HG03095 (cell line): ENCODE results near the gene SLC5A6.
"Not testable (repeated sequence)": the region's sequence is repeated elsewhere in the genome, so short reads cannot be mapped to it uniquely, and the experiment has no call there.

Experiments
- ATAC-seq: cut with Tn5 transposase; IDR thresholded peaks from one replicate; pipeline ENCODE4 v1.9.1; 2021; ENCODE audit warnings: moderate library complexity; ENCODE audit not compliant: unreplicated experiment

Gene SLC5A6

DNA sequence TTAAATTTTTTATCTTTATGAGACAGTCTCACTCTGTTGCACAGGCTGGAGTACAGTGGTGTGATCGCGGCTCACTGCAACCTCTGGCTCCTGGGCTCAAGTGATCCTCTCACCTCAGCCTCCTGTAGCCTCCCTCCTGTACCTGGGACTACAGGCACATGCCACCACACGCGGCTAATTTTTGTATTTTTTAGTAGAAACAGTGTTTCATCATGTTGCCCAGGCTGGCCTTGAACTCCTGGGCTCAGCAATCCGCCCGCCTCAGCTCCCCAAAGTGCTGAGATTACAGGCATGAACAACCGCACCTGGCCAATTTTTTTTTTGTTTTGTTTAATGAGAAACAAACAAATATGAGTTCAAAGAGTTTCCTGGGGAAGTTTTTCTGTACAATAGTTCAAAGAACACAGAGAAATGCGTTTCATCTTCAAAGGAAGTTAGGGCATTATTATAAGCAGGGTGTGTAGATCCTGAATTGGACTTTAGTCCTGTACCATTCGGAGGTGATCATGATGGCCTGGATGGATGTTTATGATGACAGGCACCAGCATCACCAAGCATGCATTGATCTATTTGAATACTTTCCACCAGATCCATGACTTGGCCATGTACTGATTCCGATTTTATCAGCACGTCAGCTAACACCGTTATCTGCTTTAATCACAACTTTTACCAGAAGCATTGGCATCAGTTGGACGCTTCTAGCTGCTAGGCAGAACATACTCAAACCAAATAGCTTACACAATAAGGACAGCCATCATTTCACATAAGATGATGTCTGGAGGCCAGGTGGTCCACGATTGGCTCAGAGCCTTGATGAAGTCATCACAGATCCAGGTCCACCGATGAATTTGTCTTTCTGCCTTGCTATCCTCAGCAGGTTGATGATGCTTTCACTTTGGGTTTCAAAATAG is 34.4 kb downstream of the SLC5A6 start:
- no peak for ATAC-seq

DNA sequence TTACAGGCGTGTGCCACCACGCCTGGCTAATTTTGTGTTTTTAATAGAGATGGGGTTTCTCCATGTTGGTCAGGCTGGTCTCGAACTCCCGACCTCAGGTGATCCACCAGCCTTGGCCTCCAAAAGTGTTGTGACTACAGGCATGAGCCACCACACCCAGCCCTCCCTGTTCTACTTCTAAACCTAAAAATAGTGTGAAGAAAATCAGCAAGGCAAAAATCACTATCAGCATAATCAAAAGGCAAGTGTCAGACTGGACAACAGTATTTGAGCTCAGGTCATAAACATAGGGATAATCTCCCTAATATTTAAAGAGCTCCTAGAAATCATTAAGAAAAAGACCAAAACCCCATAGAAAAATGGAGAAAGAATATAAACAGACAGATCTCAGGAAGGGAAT is 36.3 kb downstream of the SLC5A6 start:
- not testable (repeated sequence) for ATAC-seq

DNA sequence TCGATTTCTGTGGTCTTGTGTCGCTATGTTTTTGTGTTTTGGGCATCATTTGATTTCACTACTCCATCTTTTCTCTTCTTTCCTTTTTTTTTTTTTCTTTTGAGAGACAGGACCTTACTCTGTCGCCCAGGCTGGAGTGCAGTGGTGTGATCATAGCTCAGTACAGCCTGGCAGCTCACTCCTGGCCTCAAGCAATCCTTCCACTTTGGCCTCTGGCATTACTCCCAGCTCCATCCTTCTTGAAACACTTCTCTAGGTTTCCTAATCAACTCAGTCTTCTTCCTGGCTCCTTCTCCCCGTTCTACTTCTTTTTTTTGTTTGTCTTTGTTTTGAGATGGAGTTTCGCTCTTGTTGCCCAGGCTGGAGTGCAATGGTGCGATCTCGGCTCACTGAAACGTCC is 36.7 kb downstream of the SLC5A6 start:
- no peak for ATAC-seq

DNA sequence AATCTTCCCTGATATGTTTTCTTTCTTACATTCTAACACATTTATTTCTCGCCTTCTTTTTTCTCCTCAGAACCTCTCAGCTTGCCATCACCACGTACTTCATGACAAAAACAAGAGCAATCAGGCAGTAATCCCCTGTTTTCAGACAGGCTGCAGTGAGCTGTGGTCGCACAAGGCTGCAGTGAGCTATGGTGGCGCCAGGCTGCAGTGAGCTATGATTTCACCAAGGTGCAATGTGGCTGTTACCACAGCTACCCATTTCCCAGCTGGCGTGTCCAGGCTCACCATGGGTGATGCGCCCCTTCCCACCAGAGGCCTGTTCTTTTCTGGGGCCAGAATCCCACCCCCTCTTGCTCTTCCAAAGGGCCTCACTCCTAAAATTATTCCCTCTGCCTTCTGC is 37.4 kb downstream of the SLC5A6 start:
- no peak for ATAC-seq

DNA sequence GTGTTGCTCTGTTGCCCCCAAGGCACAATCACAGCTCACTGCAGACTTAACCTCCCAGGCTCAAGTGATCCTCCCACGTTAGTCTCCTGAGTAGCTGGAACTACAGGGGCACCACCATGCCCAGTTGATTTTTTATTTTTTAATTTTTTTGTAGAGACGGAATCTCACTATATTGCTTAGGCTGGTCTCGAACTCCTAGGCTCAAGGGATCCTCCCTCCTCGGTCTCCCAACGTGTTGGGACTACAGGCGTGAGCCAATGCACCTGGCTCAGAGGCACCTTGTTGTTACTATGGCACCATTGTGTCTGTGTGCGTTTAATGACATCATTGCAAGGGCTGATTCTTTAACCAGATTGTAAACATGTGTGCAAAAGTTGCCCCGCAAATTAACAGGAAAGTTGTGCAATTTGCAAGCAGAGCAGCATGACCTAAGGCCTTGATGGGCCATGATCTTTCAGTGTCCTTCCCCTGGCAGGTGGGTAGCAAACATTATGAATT is 40.7 kb downstream of the SLC5A6 start:
- no peak for ATAC-seq

DNA sequence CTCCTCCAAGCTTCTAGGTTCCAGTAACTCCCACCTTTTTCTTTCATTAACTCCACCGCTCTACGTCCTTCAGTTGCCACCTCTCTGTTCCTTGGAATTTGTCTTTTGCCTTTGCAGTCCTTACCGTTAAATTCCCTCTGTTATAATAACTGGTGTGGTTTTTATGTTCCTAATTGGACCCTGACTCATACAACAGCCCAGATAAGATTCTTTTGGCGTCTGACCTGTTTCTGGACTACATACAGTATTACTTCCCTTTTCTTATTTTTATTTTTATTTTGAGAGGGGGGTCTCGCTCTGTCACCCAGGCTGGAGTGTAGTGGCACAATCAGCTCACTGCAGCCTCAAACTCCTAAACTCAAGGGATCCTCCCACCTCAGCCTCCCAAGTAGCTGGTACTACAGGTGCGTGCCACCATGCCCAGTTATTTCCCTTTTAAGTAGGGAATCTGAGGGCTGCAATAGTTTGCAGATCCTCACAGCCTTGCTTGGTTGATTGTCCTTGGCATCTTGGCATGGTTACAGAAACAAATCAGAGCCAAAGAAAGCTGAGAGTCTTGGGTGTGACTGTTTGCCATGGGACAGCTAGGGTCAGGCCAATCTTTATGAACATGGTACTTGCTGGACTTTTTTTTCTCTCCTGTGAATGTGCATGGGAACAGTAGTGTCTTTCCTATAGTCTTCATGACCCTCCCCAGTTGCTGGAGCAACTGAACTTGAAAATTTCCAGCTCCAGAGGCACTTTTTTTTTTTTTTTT is 41.3 kb downstream of the SLC5A6 start:
- no peak for ATAC-seq

DNA sequence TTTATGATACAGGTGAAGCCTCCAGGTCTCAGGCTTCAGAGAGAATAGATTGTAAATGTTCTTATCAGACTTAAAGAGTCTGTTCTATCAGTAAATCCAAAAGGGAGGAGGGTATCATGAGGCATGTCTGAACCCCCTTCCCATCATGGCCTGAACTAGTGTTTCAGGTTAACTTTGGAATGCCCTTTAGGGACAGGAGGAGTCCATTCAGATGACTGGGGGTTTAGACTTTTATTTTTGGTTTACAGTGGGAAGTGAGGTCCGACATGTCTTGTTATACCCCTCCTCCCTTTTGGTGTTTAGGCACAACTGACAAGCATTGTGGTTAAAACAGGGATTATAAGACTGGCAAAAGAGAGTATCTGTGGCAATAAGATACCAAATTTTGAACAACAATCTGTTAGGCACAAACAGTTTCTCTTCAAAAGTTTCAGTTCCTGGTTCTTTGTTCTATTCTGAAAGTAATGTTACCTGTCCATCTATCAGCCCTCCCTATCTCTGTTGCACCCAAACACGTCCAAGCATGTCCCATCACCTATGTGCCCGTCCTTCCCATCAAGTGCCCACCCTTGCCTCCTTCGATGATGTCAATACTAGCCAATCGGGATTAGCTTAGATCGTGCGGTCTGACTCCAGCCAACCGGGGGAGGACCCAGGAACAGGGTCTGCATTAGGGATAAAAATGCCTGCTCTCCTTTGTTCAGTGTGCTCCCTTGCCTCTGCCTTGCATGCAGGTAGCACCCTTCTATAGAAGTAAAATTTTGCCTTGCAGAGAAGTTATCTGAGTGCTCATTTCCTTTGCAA is 46.9 kb downstream of the SLC5A6 start:
- ATAC-seq, result no peak

DNA sequence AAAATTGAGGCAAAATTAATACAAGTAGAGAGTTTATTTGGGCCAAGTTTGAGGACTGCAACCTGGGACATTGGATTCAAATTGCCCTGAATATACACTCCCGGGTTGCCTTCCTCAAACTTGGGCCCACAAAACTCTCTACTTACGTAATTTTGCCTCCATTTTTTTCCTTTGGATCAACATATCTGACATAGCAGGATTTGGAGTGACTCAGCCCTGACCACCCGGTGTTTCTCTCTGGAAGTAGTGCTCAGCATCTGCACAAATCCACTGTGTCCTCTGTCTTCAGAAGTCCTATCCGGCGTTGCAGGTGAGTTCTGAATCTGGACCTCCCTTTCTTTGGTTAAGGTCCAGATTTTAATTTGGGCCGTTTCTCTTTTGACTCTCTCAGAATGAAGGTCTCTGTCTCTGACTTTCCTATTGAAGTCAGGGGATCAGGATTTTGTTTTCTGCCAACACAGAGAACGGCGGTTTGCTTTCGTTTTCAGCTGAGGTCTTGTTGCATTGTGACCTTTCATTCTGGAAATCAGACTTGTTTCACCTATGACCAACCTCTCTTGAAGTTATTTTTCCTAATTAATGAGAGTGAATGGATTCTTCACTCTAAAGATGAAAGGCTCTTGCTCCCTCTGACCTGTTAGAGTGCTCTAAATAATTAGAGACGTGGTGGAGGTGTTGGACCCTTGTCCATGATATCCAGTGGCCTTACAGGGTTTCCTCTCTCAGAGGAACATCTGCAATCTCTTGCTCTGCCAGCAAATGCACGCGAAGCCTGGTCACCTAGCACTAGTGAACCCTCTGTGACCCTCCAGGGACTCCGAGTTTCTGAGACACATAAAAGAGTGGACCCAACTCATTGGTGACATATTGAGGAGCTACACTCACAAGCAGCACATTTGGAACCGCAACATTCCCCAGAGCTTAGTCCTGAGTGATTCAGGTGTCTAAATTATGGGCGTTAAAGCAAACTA is 49.6 kb downstream of the SLC5A6 start:
- no peak for ATAC-seq

DNA sequence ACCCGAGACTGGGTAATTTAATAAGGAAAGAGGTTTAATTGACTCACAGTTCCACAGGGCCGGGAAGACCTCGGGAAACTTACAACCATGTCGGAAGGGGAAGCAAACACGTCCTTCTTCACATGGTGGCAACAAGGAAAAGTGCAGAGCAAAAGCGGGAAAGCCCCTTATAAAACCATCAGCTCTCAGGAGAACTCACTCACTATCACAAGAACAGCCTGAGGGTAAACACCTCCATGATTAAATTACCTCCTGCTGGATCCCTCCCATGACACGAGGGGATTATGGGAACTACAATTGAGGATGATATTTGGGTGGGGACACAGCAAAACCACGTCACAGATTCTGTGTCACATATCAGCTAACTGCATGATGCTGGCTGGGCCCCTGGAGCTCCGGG is 51.9 kb downstream of the SLC5A6 start:
- no peak for ATAC-seq

DNA sequence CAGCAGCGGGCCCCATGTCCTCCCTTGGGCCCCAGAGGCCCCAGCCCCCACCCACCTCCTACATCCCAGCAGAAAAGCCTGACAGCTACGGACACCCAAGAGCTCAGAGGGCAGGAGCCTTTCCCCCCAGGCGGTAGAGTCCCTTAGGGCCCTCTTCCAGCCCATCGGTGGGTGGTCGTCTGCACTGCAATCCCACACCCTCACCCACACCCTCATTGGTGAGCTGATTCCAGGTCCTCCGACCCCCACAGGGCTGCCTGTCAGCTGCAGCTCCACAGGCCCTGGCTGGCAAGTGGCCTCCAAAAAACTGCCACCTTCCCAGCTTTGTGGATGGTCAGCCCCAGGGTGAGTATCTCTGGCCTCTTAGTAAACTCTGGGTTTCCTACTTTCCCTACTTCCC is 52.8 kb downstream of the SLC5A6 start:
- ATAC-seq, result no peak

DNA sequence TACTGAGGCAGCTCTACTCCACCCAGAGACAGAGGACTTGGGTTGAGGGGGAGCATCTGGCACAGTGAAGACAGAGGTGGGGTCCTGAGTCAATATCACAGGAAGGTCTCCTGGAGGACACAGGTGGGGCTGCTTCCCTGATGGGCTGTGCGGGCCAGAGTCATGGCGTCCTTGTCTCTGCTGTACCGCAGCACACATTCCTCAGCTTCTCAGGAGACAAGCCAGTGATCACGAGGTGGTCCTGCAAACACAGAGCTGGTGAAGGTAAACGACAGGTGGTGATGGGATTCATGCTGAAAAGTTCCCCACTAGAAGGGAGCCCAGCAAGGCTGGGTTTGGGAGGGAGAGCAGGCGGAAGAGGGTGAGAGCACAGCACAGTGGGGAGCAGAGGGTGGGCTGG is 53.6 kb downstream of the SLC5A6 start:
- ATAC-seq, result no peak

DNA sequence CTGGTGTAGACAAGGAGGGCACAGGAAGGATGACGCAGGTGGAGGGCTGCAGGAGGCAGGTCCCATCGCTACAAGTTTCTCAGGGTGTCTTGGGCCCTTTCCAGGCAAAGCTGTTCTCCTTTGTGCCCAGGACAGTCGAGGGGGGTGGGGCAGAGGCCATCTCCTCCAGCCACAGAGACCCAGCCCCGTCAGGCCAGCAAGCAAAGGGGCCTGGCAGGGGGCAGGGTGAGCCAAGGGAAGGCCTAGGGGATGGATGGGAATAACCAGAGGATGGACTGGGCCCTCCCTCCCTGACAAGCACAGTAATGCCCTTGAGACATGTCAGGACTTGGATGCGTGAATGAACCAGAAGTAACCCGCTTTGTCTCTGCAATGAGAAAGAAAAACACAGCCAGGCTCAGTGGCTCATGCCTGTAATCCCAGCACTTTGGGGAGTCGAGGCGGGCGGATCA is 57.0 kb downstream of the SLC5A6 start:
- ATAC-seq, result no peak

DNA sequence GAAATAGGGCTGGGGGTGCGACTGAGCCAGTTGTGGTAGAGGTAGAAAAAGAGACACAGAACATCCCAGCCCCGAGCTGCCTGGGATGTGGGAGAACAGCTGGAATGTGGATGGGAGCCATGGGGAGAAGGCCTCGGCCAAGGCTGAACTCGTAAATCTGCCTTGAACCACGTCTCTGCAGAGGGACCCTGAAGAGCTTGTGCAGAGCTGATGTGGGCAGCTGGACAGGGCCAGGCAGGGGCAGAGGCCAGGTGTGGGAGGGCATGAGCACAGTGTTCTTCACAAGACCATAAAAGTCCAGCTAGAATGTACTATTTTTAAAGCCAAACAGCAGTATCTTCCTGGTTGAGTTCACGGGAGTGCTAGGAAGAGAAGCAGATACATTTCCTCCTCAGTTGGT is 57.6 kb downstream of the SLC5A6 start:
- ATAC-seq, result no peak

DNA sequence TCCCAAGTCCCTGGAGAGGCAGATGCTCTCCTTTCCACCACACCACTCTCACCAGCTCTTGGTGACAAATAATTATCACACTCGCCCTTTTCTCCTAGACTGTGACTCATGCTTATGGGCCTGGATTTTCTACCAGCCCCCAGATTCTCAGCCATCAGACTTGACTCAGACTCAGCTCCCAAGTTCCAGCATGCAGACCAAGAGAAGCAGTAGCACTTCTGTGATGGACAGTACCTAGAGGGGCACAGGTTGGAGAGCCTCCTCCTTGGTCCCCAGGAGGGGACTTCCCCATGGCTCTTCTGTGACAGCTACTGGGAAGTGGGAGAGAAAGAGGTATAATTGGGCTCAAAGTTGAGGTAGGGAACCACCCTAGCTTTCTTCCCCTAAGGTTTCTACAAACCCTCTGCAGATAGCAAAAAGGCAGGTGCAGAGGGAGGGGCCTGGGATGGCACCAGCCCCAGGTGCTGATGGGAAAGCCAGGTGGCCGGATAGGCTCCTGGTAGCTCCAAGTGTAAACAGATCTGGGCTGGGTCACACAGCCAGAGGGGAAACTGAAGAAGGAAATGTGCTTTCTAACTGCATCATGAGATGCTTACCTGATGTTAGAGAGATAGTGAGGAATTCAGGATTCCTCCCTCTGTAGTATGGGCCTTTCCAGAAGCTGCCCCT is 59.1 kb downstream of the SLC5A6 start:
- ATAC-seq, result no peak

DNA sequence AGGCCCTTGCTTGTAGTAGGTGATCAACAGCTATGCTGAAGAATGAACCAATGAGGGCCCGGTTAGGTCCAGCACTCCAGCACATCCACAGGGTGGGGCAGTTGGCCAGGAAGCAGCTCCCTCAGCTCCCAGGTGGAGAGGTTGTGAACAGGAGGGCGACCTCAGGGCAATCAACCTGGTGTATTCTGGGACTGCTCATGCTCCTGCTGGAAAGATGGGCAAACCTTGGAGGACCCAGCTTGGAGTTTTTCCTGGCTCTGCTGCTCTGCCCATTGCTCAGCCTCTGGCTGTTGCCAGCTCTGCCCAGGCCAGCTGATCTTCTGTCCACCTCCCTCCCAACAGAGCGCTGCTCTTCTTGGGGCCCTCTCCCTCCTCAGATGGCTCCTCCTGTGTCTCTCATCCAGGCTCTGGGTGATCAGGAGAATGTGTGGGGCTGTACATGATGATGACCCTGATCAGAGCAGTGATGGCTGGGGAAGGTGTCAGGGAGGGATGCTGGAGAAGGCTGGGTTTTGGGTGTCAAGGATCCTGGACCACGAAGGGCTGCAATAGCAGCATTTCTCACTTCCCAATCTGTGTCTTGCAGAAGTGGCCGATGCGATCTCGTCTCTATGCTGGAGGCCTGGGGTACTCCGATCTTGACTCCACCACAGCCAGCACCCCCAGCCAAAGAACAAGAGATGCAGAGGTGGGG is 59.8 kb downstream of the SLC5A6 start:
- ATAC-seq, result no peak

DNA sequence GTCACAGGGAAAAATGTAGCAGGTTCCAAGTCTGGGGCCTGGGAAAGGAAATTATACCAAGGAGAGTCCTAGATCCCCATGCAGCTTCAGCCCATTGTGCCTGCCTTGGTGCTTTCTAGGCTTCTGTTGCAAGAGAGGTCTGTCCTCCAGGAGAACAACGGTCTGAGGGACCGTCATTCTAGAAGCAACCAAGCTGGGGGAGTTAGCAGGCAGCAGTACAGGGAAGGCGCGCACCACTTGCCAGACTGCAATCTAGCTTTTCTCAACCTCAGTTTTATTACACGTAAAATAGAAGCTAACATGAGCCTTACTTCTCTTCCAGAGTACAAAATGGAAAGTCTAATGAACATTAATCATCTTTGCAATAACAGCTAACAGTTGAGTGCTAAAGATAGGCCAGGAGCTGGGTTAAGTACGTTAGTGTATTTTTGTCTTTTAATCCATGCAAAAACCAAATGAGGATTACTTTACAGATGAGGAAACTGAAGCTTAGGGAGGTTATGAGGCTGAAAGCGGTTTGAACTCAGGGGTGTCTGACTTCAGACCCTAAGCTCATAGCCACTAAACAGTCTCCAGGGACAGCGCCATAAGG is 61.3 kb downstream of the SLC5A6 start:
- no peak for ATAC-seq
